CD8-positive, alpha-beta memory T cell (primary cell): ENCODE measurements around the gene NDUFS6. TPM values are rescaled to one million over a fixed set of nuclear protein-coding genes. Genes with fewer than 3 reads are reported as not detected.

Experiments used
- CTCF ChIA-PET: fragments of 350-600 bp; sonication (Branson Sonifier 250); formaldehyde crosslinking; loops from one replicate; lab custom pipeline; 2021; ENCODE audit warnings: antibody characterized with exemption; lab: Charles Lee
- POLR2A ChIA-PET: fragments of 350-600 bp; sonication (Branson Sonifier 250); formaldehyde crosslinking; loops from one replicate; lab custom pipeline; 2021; ENCODE audit warnings: antibody characterized with exemption; lab: Charles Lee
- DNase-seq, 5 donors: peaks; one replicate each; pipeline versions ENCODE4 v3.0.0 to v3.0.0-alpha.2; 2020 to 2022; ENCODE audit warnings: mixed read lengths in 1 of 5
- H3K27ac ChIP-seq: one replicate; pipeline ENCODE4 v1.7.0; 2013; ENCODE audit warnings: low read depth, mild to moderate bottlenecking, low read length, moderate library complexity
- H3K27me3 ChIP-seq: 2 replicates; pipeline ENCODE4 v1.7.0; 2013; ENCODE audit warnings: low read length, mild to moderate bottlenecking; ENCODE audit not compliant: insufficient read depth, poor library complexity, severe bottlenecking
- H3K36me3 ChIP-seq: 2 replicates; pipeline ENCODE4 v1.7.0; 2013; ENCODE audit warnings: mild to moderate bottlenecking, low read length, moderate library complexity; ENCODE audit not compliant: insufficient read depth
- H3K4me1 ChIP-seq: 2 replicates; pipeline ENCODE4 v1.7.0; 2013; ENCODE audit warnings: mild to moderate bottlenecking, low read length, moderate library complexity; ENCODE audit not compliant: insufficient read depth
- H3K4me3 ChIP-seq: 2 replicates; pipeline ENCODE4 v1.7.0; 2013; ENCODE audit warnings: mild to moderate bottlenecking, low read length
- H3K9me3 ChIP-seq: 2 replicates; pipeline ENCODE4 v1.7.0; 2013; ENCODE audit warnings: mild to moderate bottlenecking, low read length
- H3K27ac Mint-ChIP-seq, 8 donors: one replicate each; pipeline ENCODE4 v1.8.0; 2020 to 2021; ENCODE audit warnings: mixed read lengths in 8 of 8, mild to moderate bottlenecking in 6 of 8, inconsistent platforms in 3 of 8, moderate library complexity in 3 of 8
- H3K27me3 Mint-ChIP-seq, 2 donors: one replicate each; pipeline ENCODE4 v1.8.0; 2020 to 2021; ENCODE audit warnings: mixed read lengths in 2 of 2, mild to moderate bottlenecking in 1 of 2, moderate library complexity in 1 of 2
- H3K36me3 Mint-ChIP-seq, 3 donors: one replicate each; pipeline ENCODE4 v1.8.0; 2020 to 2021; ENCODE audit warnings: mixed read lengths in 3 of 3, inconsistent platforms in 1 of 3, mild to moderate bottlenecking in 1 of 3
- H3K4me1 Mint-ChIP-seq, 3 donors: one replicate each; pipeline ENCODE4 v1.8.0; 2020 to 2021; ENCODE audit warnings: mixed read lengths in 3 of 3, inconsistent platforms in 1 of 3, mild to moderate bottlenecking in 1 of 3
- H3K4me3 Mint-ChIP-seq, 7 donors: one replicate each; pipeline ENCODE4 v1.8.0; 2020 to 2021; ENCODE audit warnings: mixed read lengths in 7 of 7, mild to moderate bottlenecking in 6 of 7, moderate library complexity in 4 of 7, inconsistent platforms in 2 of 7
- H3K9me3 Mint-ChIP-seq, 5 donors: one replicate each; pipeline ENCODE4 v1.8.0; 2020 to 2022; ENCODE audit warnings: mixed read lengths in 5 of 5, mild to moderate bottlenecking in 3 of 5, moderate library complexity in 2 of 5, inconsistent platforms in 1 of 5
- polyA plus RNA-seq: library from polyadenylated mRNA; unstranded; fragments of 300-500 nt; fragmentation: Illumina TruSeq; gene quantifications from one replicate; pipeline ENCODE4 v1.2.3, GENCODE V29; 2021
- total RNA-seq, 2 experiments: library from RNA; stranded (reverse); gene quantifications; one replicate each; pipeline ENCODE4 v1.2.3, GENCODE V29; 2021

The NDUFS6 gene
- total and polyA plus RNA-seq, 3 experiments from 2014 or later, result 43.4 to 83.7 (median 44.2) TPM

- Histone ChIP-seq H3K4me3 (no peak overlapping the region), H3K27me3 (peaks cover 4% of the 10 kb centered on the region), H3K27ac (no peak overlapping the region), H3K4me1 (no peaks in the 10 kb centered on the region), H3K9me3 (no peaks in the 10 kb centered on the region), H3K36me3 (no peaks in the 10 kb centered on the region)
- H3K36me3 Mint-ChIP-seq, result no peaks in the 10 kb centered on the region
- H3K9me3 Mint-ChIP-seq, result no peaks in the 10 kb centered on the region
- CTCF ChIA-PET, result no interaction called here
- POLR2A ChIA-PET, result no interaction called here
- peaks cover 20 to 38% of the 10 kb centered on the region in 2 donors for H3K27me3 Mint-ChIP-seq
- H3K4me1 Mint-ChIP-seq, result no peaks in the 10 kb centered on the region
- H3K4me3 Mint-ChIP-seq, result no peak overlapping the region
- DNase-seq, result no peak
- peak overlapping the region in 1 of 8 donors; percentile 33 for H3K27ac Mint-ChIP-seq
Observed at GRCh38 chr5:1847056-1847455, 45.8 kb downstream of the NDUFS6 start.

- POLR2A ChIA-PET, result no interaction called here
- CTCF ChIA-PET, result no interaction called here
- Mint-ChIP-seq H3K4me3 (no peak overlapping the region), H3K9me3 (no peaks in the 10 kb centered on the region), H3K36me3 (no peaks in the 10 kb centered on the region), H3K4me1 (no peaks in the 10 kb centered on the region), H3K27me3 (peaks cover 20 to 36% of the 10 kb centered on the region in 2 donors), H3K27ac (peak overlapping the region in 1 of 8 donors; percentile 80)
- H3K4me1 ChIP-seq, result no peaks in the 10 kb centered on the region
- peaks cover 5% of the 10 kb centered on the region for H3K27me3 ChIP-seq
- no peak for DNase-seq
- H3K9me3 ChIP-seq, result no peaks in the 10 kb centered on the region
- no peak overlapping the region for H3K27ac ChIP-seq
- H3K4me3 ChIP-seq, result no peak overlapping the region
- H3K36me3 ChIP-seq, result no peaks in the 10 kb centered on the region
Observed at GRCh38 chr5:1847611-1848010, 46.4 kb downstream of the NDUFS6 start.

GRCh38 chr5:1850324-1851154 is 49.3 kb downstream of the NDUFS6 start:
- Histone ChIP-seq H3K27ac (no peak overlapping the region), H3K27me3 (peaks cover 23% of the 10 kb centered on the region), H3K4me3 (no peak overlapping the region), H3K9me3 (no peaks in the 10 kb centered on the region), H3K36me3 (no peaks in the 10 kb centered on the region), H3K4me1 (no peaks in the 10 kb centered on the region)
- Mint-ChIP-seq H3K4me3 (no peak overlapping the region), H3K36me3 (no peaks in the 10 kb centered on the region), H3K27me3 (peaks cover 34 to 58% of the 10 kb centered on the region in 2 donors), H3K9me3 (peaks cover 0 to 2% (median 0%) of the 10 kb centered on the region in 5 donors), H3K27ac (no peak overlapping the region), H3K4me1 (no peaks in the 10 kb centered on the region)
- no peak for DNase-seq
- CTCF ChIA-PET, result no interaction called here
- POLR2A ChIA-PET, result no interaction called here

- Histone ChIP-seq H3K4me1 (no peaks in the 10 kb centered on the region), H3K36me3 (no peaks in the 10 kb centered on the region), H3K27me3 (peaks cover 25% of the 10 kb centered on the region), H3K27ac (no peak overlapping the region), H3K9me3 (no peaks in the 10 kb centered on the region), H3K4me3 (no peak overlapping the region)
- Mint-ChIP-seq H3K4me3 (no peak overlapping the region), H3K27me3 (peaks cover 38 to 67% of the 10 kb centered on the region in 2 donors), H3K27ac (no peak overlapping the region), H3K9me3 (peaks cover 0 to 2% (median 0%) of the 10 kb centered on the region in 5 donors), H3K4me1 (peaks cover 0 to 3% (median 0%) of the 10 kb centered on the region in 3 donors), H3K36me3 (no peaks in the 10 kb centered on the region)
- CTCF ChIA-PET, result no interaction called here
- DNase-seq, result no peak
- POLR2A ChIA-PET, result no interaction called here
Observed at GRCh38 chr5:1851290-1851934, 50.2 kb downstream of the NDUFS6 start.

- CTCF ChIA-PET, result no interaction called here
- H3K36me3 Mint-ChIP-seq, result no peaks in the 10 kb centered on the region
Observed at GRCh38 chr5:1852324-1852947, 51.2 kb downstream of the NDUFS6 start.

GRCh38 chr5:1853531-1853930 is 52.3 kb downstream of the NDUFS6 start:
- no peak overlapping the region for H3K27ac Mint-ChIP-seq
- no peak for DNase-seq
- peaks cover 35 to 60% of the 10 kb centered on the region in 2 donors for H3K27me3 Mint-ChIP-seq
- no peaks in the 10 kb centered on the region for H3K36me3 ChIP-seq
- peaks cover 25% of the 10 kb centered on the region for H3K27me3 ChIP-seq
- ChIA-PET POLR2A (no interaction called here), CTCF (no interaction called here)
- H3K4me3 ChIP-seq, result no peak overlapping the region
- H3K4me1 Mint-ChIP-seq, result peaks cover 0 to 3% (median 0%) of the 10 kb centered on the region in 3 donors
- H3K9me3 Mint-ChIP-seq, result peaks cover 0 to 2% (median 0%) of the 10 kb centered on the region in 5 donors
- no peak overlapping the region for H3K27ac ChIP-seq
- no peaks in the 10 kb centered on the region for H3K36me3 Mint-ChIP-seq
- H3K4me1 ChIP-seq, result no peaks in the 10 kb centered on the region
- H3K4me3 Mint-ChIP-seq, result no peak overlapping the region
- no peaks in the 10 kb centered on the region for H3K9me3 ChIP-seq

More at GRCh38 chr5:1852324-1852947, 51.2 kb downstream of the NDUFS6 start:
- H3K9me3 Mint-ChIP-seq, result peaks cover 0 to 2% (median 0%) of the 10 kb centered on the region in 5 donors
- H3K27ac Mint-ChIP-seq, result no peak overlapping the region
- H3K27ac ChIP-seq, result no peak overlapping the region
- H3K4me1 ChIP-seq, result no peaks in the 10 kb centered on the region
- peaks cover 35 to 66% of the 10 kb centered on the region in 2 donors for H3K27me3 Mint-ChIP-seq
- no peak for DNase-seq
- H3K27me3 ChIP-seq, result peaks cover 25% of the 10 kb centered on the region
- no peak overlapping the region for H3K4me3 Mint-ChIP-seq
- H3K4me3 ChIP-seq, result no peak overlapping the region
- H3K9me3 ChIP-seq, result no peaks in the 10 kb centered on the region
- POLR2A ChIA-PET, result no interaction called here
- H3K36me3 ChIP-seq, result no peaks in the 10 kb centered on the region
- peaks cover 0 to 3% (median 0%) of the 10 kb centered on the region in 3 donors for H3K4me1 Mint-ChIP-seq

- Mint-ChIP-seq H3K4me3 (no peak overlapping the region), H3K27ac (no peak overlapping the region), H3K36me3 (no peaks in the 10 kb centered on the region), H3K27me3 (peaks cover 36 to 53% of the 10 kb centered on the region in 2 donors), H3K4me1 (peaks cover 0 to 3% (median 0%) of the 10 kb centered on the region in 3 donors), H3K9me3 (peaks cover 0 to 2% (median 0%) of the 10 kb centered on the region in 5 donors)
- CTCF ChIA-PET, result interaction anchor here (1.0 kb wide), 1 partner anchor 21 kb away, joined by 3 read pairs; no protein-coding TSS in a partner anchor
- Histone ChIP-seq H3K4me1 (no peaks in the 10 kb centered on the region), H3K36me3 (no peaks in the 10 kb centered on the region), H3K27ac (no peak overlapping the region), H3K27me3 (peaks cover 25% of the 10 kb centered on the region), H3K9me3 (no peaks in the 10 kb centered on the region), H3K4me3 (no peak overlapping the region)
- POLR2A ChIA-PET, result no interaction called here
- no peak for DNase-seq
Observed at GRCh38 chr5:1855075-1855474, 53.9 kb downstream of the NDUFS6 start.

GRCh38 chr5:1855596-1855995 is 54.4 kb downstream of the NDUFS6 start:
- no peaks in the 10 kb centered on the region for H3K36me3 ChIP-seq
- Mint-ChIP-seq H3K27ac (no peak overlapping the region), H3K4me3 (no peak overlapping the region), H3K27me3 (peaks cover 32 to 52% of the 10 kb centered on the region in 2 donors), H3K4me1 (peaks cover 0 to 3% (median 0%) of the 10 kb centered on the region in 3 donors), H3K9me3 (peaks cover 0 to 2% (median 0%) of the 10 kb centered on the region in 5 donors), H3K36me3 (no peaks in the 10 kb centered on the region)
- no peak overlapping the region for H3K27ac ChIP-seq
- peaks cover 25% of the 10 kb centered on the region for H3K27me3 ChIP-seq
- CTCF ChIA-PET, result no interaction called here
- H3K9me3 ChIP-seq, result no peaks in the 10 kb centered on the region
- H3K4me3 ChIP-seq, result no peak overlapping the region
- POLR2A ChIA-PET, result no interaction called here
- no peak for DNase-seq
- no peaks in the 10 kb centered on the region for H3K4me1 ChIP-seq
